ENCODE results near the gene VTCN1.

- TF ChIP-seq CTCF (IDR thresholded peaks at IDR 0.05; ENCODE audit: poor library complexity, severe bottlenecking) (no peak), SMC3 (conservative IDR thresholded peaks at IDR 0.05; ENCODE audit: poor library complexity) (no peak), EZH2 (IDR thresholded peaks at IDR 0.05; ENCODE audit: borderline replicate concordance, insufficient read depth, low read length, poor library complexity, severe bottlenecking) (no peak), TAF1 (IDR thresholded peaks at IDR 0.05; ENCODE audit: low read depth) (no peak), REST (IDR thresholded peaks at IDR 0.05; ENCODE audit: borderline replicate concordance) (no peak), RAD21 (conservative IDR thresholded peaks at IDR 0.05) (no peak)
Observed at GRCh38 chr1:117114877-117115276, 95.8 kb downstream of the VTCN1 start.

All from neural cell (in vitro differentiated cells).